Mesendoderm (in vitro differentiated cells): Measurements from ENCODE around the gene MCM3.

ENCODE experiments used
- DNase-seq: peaks from one replicate; pipeline ENCODE4 v3.0.0; 2013
- H2AK5ac ChIP-seq: 2 replicates; pipeline ENCODE4 v1.6.1; 2013; ENCODE audit warnings: low read length, inconsistent platforms
- H2BK120ac ChIP-seq: 2 replicates; pipeline ENCODE4 v1.6.1; 2013; ENCODE audit warnings: low read depth, mild to moderate bottlenecking, low read length, moderate library complexity, mixed read lengths
- H2BK15ac ChIP-seq: replicated peaks from 2 replicates; pipeline ENCODE4 v1.6.1; 2013; ENCODE audit warnings: low read depth, mild to moderate bottlenecking, moderate library complexity
- H2BK5ac ChIP-seq: 2 replicates; pipeline ENCODE4 v1.6.1; 2013; ENCODE audit warnings: low read length, inconsistent platforms
- H3K18ac ChIP-seq: 2 replicates; pipeline ENCODE4 v1.6.1; 2013; ENCODE audit warnings: mild to moderate bottlenecking, low read length, mixed read lengths
- H3K23ac ChIP-seq: one replicate; pipeline ENCODE4 v1.6.1; 2013; ENCODE audit warnings: low read length
- H3K27ac ChIP-seq: 2 replicates; pipeline ENCODE4 v1.5.1; 2013; ENCODE audit warnings: low read depth, mild to moderate bottlenecking, inconsistent platforms, low read length, moderate library complexity
- H3K27me3 ChIP-seq: 2 replicates; pipeline ENCODE4 v1.6.1; 2013; ENCODE audit warnings: low read length, control low read depth, mild to moderate bottlenecking, inconsistent platforms; ENCODE audit not compliant: insufficient read depth, poor library complexity
- H3K36me3 ChIP-seq: 2 replicates; pipeline ENCODE4 v1.6.1; 2013; ENCODE audit warnings: low read length, inconsistent platforms; ENCODE audit not compliant: control insufficient read depth, insufficient read depth
- H3K4ac ChIP-seq: one replicate; pipeline ENCODE4 v1.6.1; 2013; ENCODE audit warnings: low read depth, mild to moderate bottlenecking, low read length, moderate library complexity
- H3K4me1 ChIP-seq: 2 replicates; pipeline ENCODE4 v1.6.1; 2013; ENCODE audit warnings: low read depth, low read length, inconsistent platforms; ENCODE audit not compliant: control insufficient read depth
- H3K4me2 ChIP-seq: 2 replicates; pipeline ENCODE4 v1.6.1; 2013; ENCODE audit warnings: low read length
- H3K4me3 ChIP-seq: 2 replicates; pipeline ENCODE4 v1.5.1; 2013; ENCODE audit warnings: mild to moderate bottlenecking, low read length
- H3K56ac ChIP-seq: one replicate; pipeline ENCODE4 v1.6.1; 2013; ENCODE audit warnings: low read length
- H3K79me1 ChIP-seq: 2 replicates; pipeline ENCODE4 v1.6.1; 2013; ENCODE audit warnings: low read length, inconsistent platforms
- H3K79me2 ChIP-seq: 2 replicates; pipeline ENCODE4 v1.6.1; 2013; ENCODE audit warnings: mild to moderate bottlenecking, low read length; ENCODE audit not compliant: control insufficient read depth, insufficient read depth
- H3K9ac ChIP-seq: 2 replicates; pipeline ENCODE4 v1.6.1; 2013; ENCODE audit warnings: low read length, inconsistent platforms
- H4K5ac ChIP-seq: one replicate; pipeline ENCODE4 v1.6.1; 2013; ENCODE audit warnings: low read length
- H4K8ac ChIP-seq: one replicate; pipeline ENCODE4 v1.6.1; 2013; ENCODE audit warnings: low read depth, mild to moderate bottlenecking, control low read depth, low read length, moderate library complexity
- WGBS: extraction: QIAGEN DNeasy Blood & Tissue Kit; methylation state at CpG from one replicate; pipeline ENCODE4 v1.1.7; 2013; ENCODE audit warnings: low lambda C conversion rate, missing lambda C conversion rate; ENCODE audit not compliant: insufficient coverage; ENCODE audit errors: extremely low coverage; 5-methylcytosine and 5-hydroxymethylcytosine counted together

Gene MCM3

DNA sequence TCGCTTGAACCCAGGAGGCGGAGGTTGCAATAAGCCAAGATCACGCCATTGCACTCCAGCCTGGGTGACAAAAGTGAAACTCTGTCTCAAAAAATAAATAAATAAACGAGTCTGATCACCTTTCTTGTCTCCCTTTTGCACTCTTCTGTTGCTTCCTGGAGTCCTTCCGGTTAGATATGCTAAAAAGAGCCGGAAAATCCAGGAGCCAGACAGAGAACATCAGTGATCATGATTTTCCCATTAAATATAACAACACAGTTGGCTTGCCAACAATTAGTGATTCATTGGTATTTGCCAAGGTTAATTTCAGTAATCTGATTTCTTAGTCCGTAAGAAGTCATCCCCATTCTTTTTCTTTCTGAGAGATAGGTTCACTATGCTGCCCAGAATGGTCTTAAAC lies 3.7 kb upstream of the MCM3 start:
- H2BK15ac ChIP-seq: no peak overlapping the region
- H3K4me1 ChIP-seq: no peaks in the 10 kb centered on the region
- H4K8ac ChIP-seq: no peak overlapping the region
- no peak overlapping the region for H3K56ac ChIP-seq
- no peaks in the 10 kb centered on the region for H3K27me3 ChIP-seq
- H3K9ac ChIP-seq: no peak overlapping the region
- no peak for DNase-seq
- no peak overlapping the region for H2AK5ac ChIP-seq
- H3K4ac ChIP-seq: no peak overlapping the region
- H3K4me3 ChIP-seq: no peak overlapping the region
- H2BK5ac ChIP-seq: no peak overlapping the region
- peaks cover 8% of the 10 kb centered on the region for H3K79me2 ChIP-seq
- no peak overlapping the region for H2BK120ac ChIP-seq
- H4K5ac ChIP-seq: no peak overlapping the region
- no CpG with 5 or more reads among the region's 7 CpGs for WGBS
- no peak overlapping the region for H3K27ac ChIP-seq
- H3K79me1 ChIP-seq: no peaks in the 10 kb centered on the region
- H3K18ac ChIP-seq: no peak overlapping the region
- no peak overlapping the region for H3K23ac ChIP-seq
- no peaks in the 10 kb centered on the region for H3K36me3 ChIP-seq
- H3K4me2 ChIP-seq: no peak overlapping the region

- no peak overlapping the region for H2AK5ac ChIP-seq
- H2BK5ac ChIP-seq: no peak overlapping the region
- peak overlapping the region; percentile 17 for H3K9ac ChIP-seq
- H2BK15ac ChIP-seq: no peak overlapping the region
- no peak overlapping the region for H2BK120ac ChIP-seq
- H3K36me3 ChIP-seq: peaks cover 6% of the 10 kb centered on the region
- H3K18ac ChIP-seq: no peak overlapping the region
- H3K4me1 ChIP-seq: no peaks in the 10 kb centered on the region
- peak; percentile 75 for DNase-seq
- H4K8ac ChIP-seq: no peak overlapping the region
- no peak overlapping the region for H3K23ac ChIP-seq
- H4K5ac ChIP-seq: no peak overlapping the region
- H3K27me3 ChIP-seq: no peaks in the 10 kb centered on the region
- H3K79me1 ChIP-seq: peaks cover 5% of the 10 kb centered on the region
- H3K79me2 ChIP-seq: peaks cover 21% of the 10 kb centered on the region
- no peak overlapping the region for H3K27ac ChIP-seq
- no peak overlapping the region for H3K4me3 ChIP-seq
- no peak overlapping the region for H3K4me2 ChIP-seq
- no peak overlapping the region for H3K56ac ChIP-seq
- H3K4ac ChIP-seq: no peak overlapping the region
- WGBS: no CpG with 5 or more reads among the region's 2 CpGs
Observed at GRCh38 chr6:52286798-52287432, 2.4 kb upstream of the MCM3 start.

DNA sequence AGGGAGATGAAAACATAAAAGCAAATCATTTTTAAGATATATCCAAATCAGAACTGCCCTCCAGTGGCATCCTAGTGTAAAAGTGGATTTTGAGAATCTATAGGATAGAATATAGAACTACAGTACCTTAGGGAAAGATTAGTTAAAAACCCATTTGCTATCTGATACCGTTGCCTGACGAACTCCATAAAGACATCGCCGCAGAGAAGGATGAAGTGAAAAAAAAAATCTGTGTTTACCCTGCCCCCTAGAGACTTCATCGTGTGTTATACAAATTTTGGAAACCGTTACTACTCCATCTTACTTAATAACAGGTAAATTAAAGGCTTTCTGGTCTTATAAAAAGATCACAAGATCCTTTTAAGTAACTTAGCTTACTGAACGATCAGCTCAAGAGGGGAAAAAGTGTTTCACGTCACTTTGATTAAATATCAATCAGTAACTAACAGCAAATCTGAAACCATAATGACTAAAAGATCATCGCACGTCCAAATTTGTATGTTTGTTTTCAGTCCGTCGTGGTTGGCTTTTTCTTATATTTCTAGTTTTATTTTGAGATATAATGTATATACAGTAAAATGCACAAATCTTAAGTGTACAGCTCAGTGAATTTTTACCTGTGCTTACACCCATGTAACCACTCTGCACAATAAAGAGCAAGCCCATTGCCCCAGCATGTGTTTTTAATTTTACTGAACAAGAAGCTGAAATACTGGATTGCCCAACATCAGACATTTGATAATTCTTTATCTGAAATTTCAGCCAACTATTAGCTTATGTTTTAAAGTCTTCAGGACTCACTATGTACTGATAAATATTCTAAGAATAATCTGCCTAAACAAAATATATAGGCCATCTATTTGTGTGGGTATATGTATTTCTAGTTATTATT lies 881 bp upstream of the MCM3 start:
- Histone ChIP-seq H3K79me2 (peaks cover 24% of the 10 kb centered on the region), H3K4ac (no peak overlapping the region), H2BK120ac (no peak overlapping the region), H4K8ac (no peak overlapping the region), H3K27me3 (no peaks in the 10 kb centered on the region), H3K4me3 (no peak overlapping the region), H3K4me2 (peak overlapping the region; percentile 47), H3K23ac (no peak overlapping the region), H3K4me1 (no peaks in the 10 kb centered on the region), H3K79me1 (peaks cover 5% of the 10 kb centered on the region), H3K27ac (no peak overlapping the region), H3K9ac (peak overlapping the region; percentile 70), H2BK15ac (no peak overlapping the region), H4K5ac (no peak overlapping the region), H2AK5ac (no peak overlapping the region), H3K36me3 (peaks cover 6% of the 10 kb centered on the region), H2BK5ac (no peak overlapping the region), H3K18ac (no peak overlapping the region), H3K56ac (peak overlapping the region; percentile 73)
- DNase-seq: no peak
- no CpG with 5 or more reads among the region's 12 CpGs for WGBS

GRCh38 chr6:52284131-52284459 lies 447 bp downstream of the MCM3 start:
- Histone ChIP-seq H3K27me3 (no peaks in the 10 kb centered on the region), H3K9ac (peak overlapping the region; percentile 92), H3K36me3 (peaks cover 8% of the 10 kb centered on the region), H3K4me3 (peak overlapping the region; percentile 87), H4K5ac (no peak overlapping the region), H2AK5ac (no peak overlapping the region), H3K79me2 (peaks cover 25% of the 10 kb centered on the region), H2BK120ac (no peak overlapping the region), H3K23ac (no peak overlapping the region), H2BK15ac (no peak overlapping the region), H3K4ac (peak overlapping the region; percentile 56), H3K56ac (peak overlapping the region; percentile 97), H3K4me1 (no peaks in the 10 kb centered on the region), H2BK5ac (peak overlapping the region; percentile 69), H3K27ac (peak overlapping the region; percentile 89), H3K18ac (peak overlapping the region; percentile 54), H3K79me1 (peaks cover 8% of the 10 kb centered on the region), H3K4me2 (peak overlapping the region; percentile 53), H4K8ac (no peak overlapping the region)
- no CpG with 5 or more reads among the region's 14 CpGs for WGBS
- peak; percentile 95 for DNase-seq

DNA sequence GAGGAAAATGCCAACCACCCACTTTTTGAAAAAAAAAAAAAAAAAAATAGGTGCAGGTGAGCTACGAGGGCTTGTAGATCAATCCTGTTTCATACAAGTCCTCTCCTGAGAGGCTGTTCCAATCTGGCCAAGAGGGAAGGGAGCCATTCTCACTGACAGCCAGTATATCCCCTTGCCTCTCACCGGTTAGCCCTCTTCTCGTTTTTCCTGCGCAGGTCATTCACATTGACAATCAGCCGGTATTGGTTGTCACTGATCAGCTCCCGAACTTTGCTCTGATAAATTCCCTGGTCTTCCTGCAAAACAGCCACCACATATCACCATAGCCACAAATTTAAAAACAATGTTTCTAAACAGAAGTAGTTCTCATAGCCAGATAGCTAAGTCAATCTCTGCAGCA lies 1.4 kb downstream of the MCM3 start:
- H3K79me2 ChIP-seq: peaks cover 25% of the 10 kb centered on the region

More for the DNA sequence above, 1.4 kb downstream of the MCM3 start:
- Histone ChIP-seq H2BK15ac (no peak overlapping the region), H2AK5ac (no peak overlapping the region), H2BK5ac (no peak overlapping the region), H3K9ac (peak overlapping the region; percentile 66), H3K18ac (no peak overlapping the region), H4K5ac (no peak overlapping the region), H3K79me1 (peaks cover 9% of the 10 kb centered on the region), H3K27me3 (no peaks in the 10 kb centered on the region), H3K4ac (no peak overlapping the region), H2BK120ac (no peak overlapping the region), H3K23ac (no peak overlapping the region), H3K4me1 (no peaks in the 10 kb centered on the region), H3K36me3 (peaks cover 14% of the 10 kb centered on the region), H3K4me2 (peak overlapping the region; percentile 17), H3K56ac (peak overlapping the region; percentile 58), H4K8ac (no peak overlapping the region), H3K4me3 (peak overlapping the region; percentile 19), H3K27ac (no peak overlapping the region)
- WGBS: no CpG with 5 or more reads among the region's 6 CpGs
- no peak for DNase-seq
